ENCODE measurements around the gene SGMS1.

- TF ChIP-seq POLR2A (IDR thresholded peaks at IDR 0.05; ENCODE audit: low read length), result no peak
- TF ChIP-seq GATA1 (IDR thresholded peaks at IDR 0.05; ENCODE audit: low read depth, low read length), result no peak
Observed at GRCh38 chr10:50506861-50507573, 116.7 kb downstream of the SGMS1 start.
